NCI-H524 treated with DMSO at 0.1 percent for 48 hours (cell line): ENCODE results near the gene ACSF3.
"Not testable (repeated sequence)": the region's sequence is repeated elsewhere in the genome, so short reads cannot be mapped to it uniquely, and the experiment has no call there.

Experiments used
- DNase-seq: peaks from one replicate; lab custom pipeline; 2025; lab: John Stamatoyannopoulos, UW

Gene ACSF3

DNA sequence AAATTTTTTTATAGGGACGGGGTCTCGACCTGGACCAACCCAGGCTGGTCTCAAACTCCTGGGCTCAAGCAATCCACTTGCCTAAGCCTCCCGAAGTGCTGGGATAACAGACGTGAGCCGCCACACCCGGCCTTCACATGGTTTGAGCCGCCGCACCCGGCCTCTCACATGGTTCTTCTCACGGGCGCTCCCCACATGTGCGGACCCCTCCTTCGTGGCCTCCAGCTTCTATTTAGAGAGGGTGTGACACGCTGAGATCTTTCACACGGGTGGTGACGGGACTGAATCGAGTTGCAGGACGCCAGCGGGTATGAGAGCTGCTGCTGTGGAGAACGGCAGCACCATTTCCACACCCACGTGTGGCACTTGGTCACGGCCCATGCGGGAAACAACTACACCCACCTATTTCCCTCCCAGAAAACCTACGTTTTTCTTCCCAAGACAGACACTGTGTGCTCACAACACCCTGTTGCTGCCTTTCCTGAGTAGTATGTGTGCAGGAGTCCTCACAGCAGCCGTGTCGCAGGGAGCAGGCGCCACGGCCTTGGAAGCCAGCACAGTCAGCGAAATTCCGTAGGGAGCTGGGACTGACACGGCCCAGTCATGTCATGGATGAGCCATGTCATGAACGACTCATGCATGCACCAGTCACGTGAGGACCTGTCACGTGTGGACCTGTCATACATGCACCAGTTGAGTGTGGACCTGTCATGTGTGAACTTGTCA, 20.1 kb upstream of the ACSF3 start:
- DNase-seq, result no peak

GRCh38 chr16:89074072-89074674, 19.5 kb upstream of the ACSF3 start:
- DNase-seq, result not testable (repeated sequence)

GRCh38 chr16:89074803-89075688, 18.6 kb upstream of the ACSF3 start:
- no peak for DNase-seq

DNA sequence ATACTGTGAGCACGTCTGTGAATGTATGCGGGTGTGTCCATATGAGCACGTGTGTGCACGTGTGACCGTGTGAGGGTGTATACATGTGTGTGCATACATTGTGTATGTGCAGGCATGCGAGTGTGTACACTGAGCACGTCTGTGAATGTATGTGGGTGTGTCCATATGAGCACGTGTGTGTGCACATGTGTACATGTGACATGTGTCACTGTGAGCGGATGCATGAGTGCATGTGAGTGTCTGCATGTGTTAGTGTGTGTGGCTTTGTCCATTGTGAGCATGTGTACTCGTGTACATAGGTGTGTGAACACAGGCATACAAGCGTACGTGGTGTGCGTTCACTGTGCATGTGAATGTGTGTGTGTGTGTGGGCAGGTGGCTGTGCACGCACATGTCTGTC, 17.5 kb upstream of the ACSF3 start:
- no peak for DNase-seq

DNA sequence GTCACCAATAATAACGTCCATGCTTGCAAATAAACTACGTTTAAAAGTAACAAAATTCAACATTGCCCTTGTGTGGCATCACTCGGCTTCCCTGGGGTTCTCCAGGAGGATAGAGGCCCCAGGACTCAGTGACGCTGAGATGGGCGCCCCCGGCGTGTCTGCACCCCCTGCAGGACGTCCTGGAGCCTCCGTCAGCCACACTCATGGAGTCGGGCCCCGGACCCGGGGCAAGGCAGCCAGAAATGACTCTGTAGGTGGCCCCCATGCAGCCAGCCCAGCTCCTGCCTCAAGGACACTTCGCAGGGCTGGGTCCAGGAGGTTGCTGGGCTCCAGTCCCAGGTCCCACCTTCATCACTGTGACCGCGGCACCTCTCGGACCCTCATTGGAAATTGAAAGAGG, 16.6 kb upstream of the ACSF3 start:
- no peak for DNase-seq

DNA sequence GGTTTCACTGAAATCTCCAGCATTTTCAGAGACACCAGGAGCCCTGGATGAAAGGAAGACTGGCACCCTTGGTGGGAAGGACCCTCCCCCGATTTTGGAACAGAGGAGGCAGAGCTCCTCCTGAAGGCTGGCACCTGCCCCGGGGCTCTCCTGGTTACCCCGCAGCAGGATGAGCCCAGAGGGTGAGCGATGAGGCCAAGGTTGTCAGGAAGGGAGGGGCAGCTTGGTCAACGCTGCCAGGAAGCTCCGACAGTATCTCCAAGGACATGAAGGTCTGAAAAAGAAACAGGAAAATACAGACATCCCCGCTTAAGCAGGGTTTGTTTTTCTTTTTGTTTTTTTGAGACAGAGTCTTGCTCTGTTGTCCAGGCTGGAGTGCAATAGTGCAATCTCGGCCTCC, 15.5 kb upstream of the ACSF3 start:
- no peak for DNase-seq

- DNase-seq, result no peak
These were observed 14.1 kb upstream of the ACSF3 start for GRCh38 chr16:89079434-89079980.

- DNase-seq, result no peak
These were observed 13.3 kb upstream of the ACSF3 start for GRCh38 chr16:89080196-89080853.

GRCh38 chr16:89081556-89081955, 12.1 kb upstream of the ACSF3 start:
- DNase-seq, result no peak

GRCh38 chr16:89084411-89084810, 9.2 kb upstream of the ACSF3 start:
- no peak for DNase-seq

GRCh38 chr16:89084814-89085612, 8.6 kb upstream of the ACSF3 start:
- no peak for DNase-seq

- no peak for DNase-seq
These were observed 7.9 kb upstream of the ACSF3 start for GRCh38 chr16:89085755-89086154.

DNA sequence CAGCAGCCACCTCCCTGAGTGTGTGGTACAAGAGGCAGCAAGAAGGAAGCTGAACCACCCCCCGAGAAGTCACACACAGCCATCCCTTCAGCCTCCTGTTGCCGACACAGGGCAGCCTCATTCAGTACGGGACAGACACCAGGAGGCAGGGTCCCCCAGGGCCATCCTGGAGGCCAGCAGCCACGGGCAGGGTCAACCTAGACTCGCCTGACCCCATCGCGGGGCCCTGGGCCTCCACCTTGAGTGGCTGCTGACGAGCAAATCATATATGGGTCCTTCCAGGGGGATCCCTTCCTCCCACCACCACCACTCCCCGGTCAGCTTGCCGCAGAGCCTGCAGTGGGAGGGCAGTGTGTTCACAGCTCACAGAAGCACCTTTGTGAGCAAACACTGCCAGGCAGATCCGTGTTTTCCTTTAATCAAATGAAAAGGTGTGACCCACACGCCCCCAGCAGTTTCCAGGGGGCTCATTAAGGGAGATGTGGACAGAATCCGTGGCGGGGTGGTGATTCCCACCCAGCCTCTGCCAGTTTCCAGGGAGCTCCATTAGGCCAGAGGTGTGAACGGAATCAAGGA, 5.6 kb upstream of the ACSF3 start:
- no peak for DNase-seq

GRCh38 chr16:89089120-89089519, 4.5 kb upstream of the ACSF3 start:
- DNase-seq, result no peak

GRCh38 chr16:89090182-89090630, 3.4 kb upstream of the ACSF3 start:
- no peak for DNase-seq

- DNase-seq, result no peak
These were observed 2.8 kb upstream of the ACSF3 start for GRCh38 chr16:89090669-89091426.

- DNase-seq, result no peak
These were observed 1.6 kb upstream of the ACSF3 start for GRCh38 chr16:89092013-89092412.

DNA sequence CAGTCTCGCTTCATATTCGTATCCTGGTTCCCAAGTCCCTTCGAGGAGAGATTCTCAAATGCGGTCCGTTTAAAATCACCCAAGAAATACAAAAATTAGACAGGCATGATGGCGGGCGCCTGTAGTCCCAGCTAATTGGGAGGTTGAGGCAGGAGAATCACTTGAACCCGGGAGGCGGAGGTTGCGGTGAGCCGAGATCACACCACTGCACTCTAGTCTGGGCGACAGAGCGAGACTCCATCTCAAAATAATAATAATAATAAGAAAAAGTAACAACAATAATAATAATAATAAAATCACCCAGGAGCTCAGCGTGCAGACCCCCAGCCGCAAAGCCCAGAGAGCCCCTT, 425 bp upstream of the ACSF3 start:
- DNase-seq, result not testable (repeated sequence)

DNA sequence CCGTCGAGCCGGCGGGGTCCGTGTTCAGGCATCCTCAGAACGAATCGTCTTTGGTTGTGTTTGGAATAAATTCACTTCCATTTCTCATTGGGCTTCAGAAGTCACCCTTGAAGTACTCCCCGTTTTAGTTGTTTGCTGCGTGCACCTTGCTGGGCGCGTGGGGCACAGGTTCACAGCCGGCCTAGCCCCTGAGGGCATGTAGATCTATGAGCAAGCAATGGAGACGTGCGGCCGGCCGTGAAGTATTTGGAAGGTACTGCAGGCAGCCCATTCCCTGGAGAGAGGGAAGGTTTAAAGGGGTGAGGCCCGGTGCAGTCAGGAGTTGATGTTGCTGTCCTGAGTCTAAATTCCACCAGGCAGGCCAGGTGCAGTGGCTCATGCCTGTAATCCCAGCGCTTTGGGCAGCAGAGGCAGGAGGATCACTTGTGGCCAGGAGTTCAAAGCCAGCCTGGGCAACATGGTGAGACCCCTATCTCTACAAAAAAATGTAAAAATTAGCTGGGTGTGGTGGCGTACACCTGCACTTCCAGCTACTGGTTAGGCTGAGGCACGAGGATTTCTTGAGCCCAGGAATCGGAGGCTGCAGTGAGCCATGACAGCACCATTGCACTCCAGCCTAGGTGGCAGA, 714 bp downstream of the ACSF3 start:
- DNase-seq, result no peak

- DNase-seq, result no peak
These were observed 1.2 kb downstream of the ACSF3 start for GRCh38 chr16:89094880-89095258.
